ENCODE data around the gene CYP4V2. TPM values are rescaled to one million over a fixed set of nuclear protein-coding genes. Genes with fewer than 3 reads are reported as not detected.

Gene CYP4V2
- total and polyA plus RNA-seq, 8 donors = 6.4 to 27.8 (median 14.6) TPM

DNA sequence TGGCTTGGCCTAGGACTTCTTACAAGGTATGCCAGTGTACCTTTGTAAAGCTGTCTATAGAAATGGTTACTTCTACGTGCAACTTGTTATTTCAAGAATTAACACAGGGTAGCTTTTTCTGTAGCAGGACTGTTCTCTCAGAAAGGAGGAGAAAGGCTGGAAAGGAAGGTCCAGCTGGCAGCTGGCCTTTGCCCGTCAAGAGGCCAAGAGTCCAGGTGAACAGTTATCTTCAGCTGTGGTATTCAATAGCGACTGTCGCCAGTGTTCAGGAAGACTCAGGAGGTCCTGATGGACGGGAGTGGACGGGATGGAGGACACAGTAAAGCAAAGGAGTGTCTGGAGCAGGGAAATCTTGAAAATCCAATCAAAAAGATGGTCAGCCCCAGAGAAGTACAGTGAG lies 4.7 kb downstream of the CYP4V2 start:
- Histone ChIP-seq H3K4me1 (peaks cover 0 to 10% of the 10 kb centered on the region in 2 donors), H3K27ac (no peak overlapping the region), H3K36me3 (peaks cover 0 to 5% of the 10 kb centered on the region in 2 donors), H3K4me3 (no peak overlapping the region), H3K9me3 (no peaks in the 10 kb centered on the region), H3K27me3 (peaks cover 0 to 12% of the 10 kb centered on the region in 2 donors)
- ATAC-seq (no peak), DNase-seq (no peak)
- intact Hi-C loops (cut with DNase I) = no loop called here
- TF ChIP-seq, protein P1, sequence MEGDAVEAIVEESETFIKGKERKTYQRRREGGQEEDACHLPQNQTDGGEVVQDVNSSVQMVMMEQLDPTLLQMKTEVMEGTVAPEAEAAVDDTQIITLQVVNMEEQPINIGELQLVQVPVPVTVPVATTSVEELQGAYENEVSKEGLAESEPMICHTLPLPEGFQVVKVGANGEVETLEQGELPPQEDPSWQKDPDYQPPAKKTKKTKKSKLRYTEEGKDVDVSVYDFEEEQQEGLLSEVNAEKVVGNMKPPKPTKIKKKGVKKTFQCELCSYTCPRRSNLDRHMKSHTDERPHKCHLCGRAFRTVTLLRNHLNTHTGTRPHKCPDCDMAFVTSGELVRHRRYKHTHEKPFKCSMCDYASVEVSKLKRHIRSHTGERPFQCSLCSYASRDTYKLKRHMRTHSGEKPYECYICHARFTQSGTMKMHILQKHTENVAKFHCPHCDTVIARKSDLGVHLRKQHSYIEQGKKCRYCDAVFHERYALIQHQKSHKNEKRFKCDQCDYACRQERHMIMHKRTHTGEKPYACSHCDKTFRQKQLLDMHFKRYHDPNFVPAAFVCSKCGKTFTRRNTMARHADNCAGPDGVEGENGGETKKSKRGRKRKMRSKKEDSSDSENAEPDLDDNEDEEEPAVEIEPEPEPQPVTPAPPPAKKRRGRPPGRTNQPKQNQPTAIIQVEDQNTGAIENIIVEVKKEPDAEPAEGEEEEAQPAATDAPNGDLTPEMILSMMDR (IDR thresholded peaks at IDR 0.05) = no peak

DNA sequence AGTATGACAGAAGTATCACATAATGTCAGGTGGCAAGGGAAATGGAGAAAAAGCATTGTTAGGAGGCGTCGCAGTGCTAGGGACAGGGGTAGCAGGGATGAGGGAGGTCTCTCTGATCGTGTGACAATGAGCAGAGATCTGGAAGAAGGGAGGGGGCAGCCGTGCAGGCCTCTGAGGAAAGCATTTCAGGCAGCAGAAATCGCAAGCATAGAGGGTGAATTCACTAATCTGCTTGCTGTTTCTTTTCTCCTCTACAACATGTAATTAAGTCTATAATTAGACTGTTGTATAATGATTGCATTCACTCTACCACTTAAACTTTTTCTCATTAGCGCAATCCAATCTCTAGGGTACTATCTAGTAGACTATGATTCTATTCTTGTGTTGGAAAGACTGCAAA lies 9.1 kb downstream of the CYP4V2 start:
- Histone ChIP-seq H3K27me3 (no peaks in the 10 kb centered on the region), H3K27ac (no peak overlapping the region), H3K36me3 (peaks cover 0 to 5% of the 10 kb centered on the region in 2 donors), H3K4me3 (no peak overlapping the region), H3K9me3 (no peaks in the 10 kb centered on the region), H3K4me1 (no peaks in the 10 kb centered on the region)
- DNase-seq (no peak), ATAC-seq (no peak)
- TF ChIP-seq, protein P1 (IDR thresholded peaks at IDR 0.05) = no peak
- intact Hi-C loops (cut with DNase I) = no loop called here

GRCh38 chr4:186201010-186201409 lies 9.6 kb downstream of the CYP4V2 start:
- intact Hi-C loops (cut with DNase I) = no loop called here
- Histone ChIP-seq H3K27ac (no peak overlapping the region), H3K4me1 (no peaks in the 10 kb centered on the region), H3K9me3 (no peaks in the 10 kb centered on the region), H3K36me3 (peaks cover 0 to 5% of the 10 kb centered on the region in 2 donors), H3K4me3 (no peak overlapping the region), H3K27me3 (no peaks in the 10 kb centered on the region)
- DNase-seq (no peak), ATAC-seq (no peak)
- TF ChIP-seq, protein P1 (IDR thresholded peaks at IDR 0.05) = no peak

GRCh38 chr4:186201535-186202230 lies 10.3 kb downstream of the CYP4V2 start:
- ATAC-seq (peak; percentile 87), DNase-seq (no peak)
- intact Hi-C loops (cut with DNase I) = no loop called here
- TF ChIP-seq, protein P1 (IDR thresholded peaks at IDR 0.05) = peak; percentile 29 to 51
- no peaks in the 10 kb centered on the region for H3K9me3 ChIP-seq
- no peaks in the 10 kb centered on the region for H3K27me3 ChIP-seq
- H3K36me3 ChIP-seq = peaks cover 0 to 5% of the 10 kb centered on the region in 2 donors
- no peak overlapping the region for H3K4me3 ChIP-seq
- H3K4me1 ChIP-seq = no peaks in the 10 kb centered on the region
- no peak overlapping the region for H3K27ac ChIP-seq

DNA sequence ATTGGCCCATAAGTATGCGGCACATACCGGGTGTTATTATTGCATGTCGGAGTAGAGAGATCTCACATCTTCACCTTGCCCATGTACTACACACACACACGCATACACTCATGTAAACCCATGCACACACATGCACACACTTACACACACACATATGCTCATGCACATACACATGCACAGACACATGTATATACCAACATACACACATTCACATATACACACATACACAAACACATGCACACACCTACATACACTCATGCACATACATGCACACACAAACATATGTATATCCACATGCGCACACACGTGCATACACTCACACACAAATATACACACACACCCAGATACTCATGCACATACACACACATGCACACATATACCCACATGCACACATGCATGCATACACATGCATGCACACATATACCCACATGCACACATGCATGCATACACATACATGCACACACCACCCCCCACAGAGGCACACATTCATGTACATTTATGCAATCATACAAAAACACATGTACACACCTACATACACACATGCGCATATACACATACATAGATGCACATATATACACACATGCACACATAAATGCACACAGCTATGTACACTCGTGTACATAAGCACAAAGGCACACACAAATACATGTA lies 11.2 kb downstream of the CYP4V2 start:
- intact Hi-C loops (cut with DNase I) = no loop called here
- Histone ChIP-seq H3K9me3 (no peaks in the 10 kb centered on the region), H3K4me1 (no peaks in the 10 kb centered on the region), H3K27ac (no peak overlapping the region), H3K36me3 (no peaks in the 10 kb centered on the region), H3K27me3 (no peaks in the 10 kb centered on the region), H3K4me3 (no peak overlapping the region)
- TF ChIP-seq, protein P1 (IDR thresholded peaks at IDR 0.05) = no peak
- no peak for ATAC-seq
- DNase-seq = no peak
